CD4-positive, alpha-beta T cell treated with Interferon alpha-2 for 1 hour (primary cell): ENCODE data around the gene SESN3.
A peak's percentile ranks its signal among the peaks of the same experiment; 100 is the strongest.
"Not testable (repeated sequence)": the region's sequence is repeated elsewhere in the genome, so short reads cannot be mapped to it uniquely, and the experiment has no call there.

ENCODE experiments used
- DNase-seq, 2 donors: peaks; one replicate each; pipeline ENCODE4 v3.0.0-alpha.2; 2020 to 2022

The SESN3 gene, protein sequence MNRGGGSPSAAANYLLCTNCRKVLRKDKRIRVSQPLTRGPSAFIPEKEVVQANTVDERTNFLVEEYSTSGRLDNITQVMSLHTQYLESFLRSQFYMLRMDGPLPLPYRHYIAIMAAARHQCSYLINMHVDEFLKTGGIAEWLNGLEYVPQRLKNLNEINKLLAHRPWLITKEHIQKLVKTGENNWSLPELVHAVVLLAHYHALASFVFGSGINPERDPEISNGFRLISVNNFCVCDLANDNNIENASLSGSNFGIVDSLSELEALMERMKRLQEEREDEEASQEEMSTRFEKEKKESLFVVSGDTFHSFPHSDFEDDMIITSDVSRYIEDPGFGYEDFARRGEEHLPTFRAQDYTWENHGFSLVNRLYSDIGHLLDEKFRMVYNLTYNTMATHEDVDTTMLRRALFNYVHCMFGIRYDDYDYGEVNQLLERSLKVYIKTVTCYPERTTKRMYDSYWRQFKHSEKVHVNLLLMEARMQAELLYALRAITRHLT

GRCh38 chr11:95231127-95231880 lies at the start of gene SESN3:
Gene SESN3 (minus strand): TSS chr11:95231202. CDS start chr11:95230860, 342 bp downstream.
- peak; percentile 99 for DNase-seq

GRCh38 chr11:95279921-95280868 lies 49.2 kb upstream of the SESN3 start:
- DNase-seq, result no peak

- DNase-seq, result no peak
Measured at GRCh38 chr11:95277868-95278267, 46.9 kb upstream of the SESN3 start.

GRCh38 chr11:95276139-95276538 lies 45.1 kb upstream of the SESN3 start:
- no peak for DNase-seq

- DNase-seq, result not testable (repeated sequence)
Measured at GRCh38 chr11:95273618-95274017, 42.6 kb upstream of the SESN3 start.

GRCh38 chr11:95269036-95269819 lies 38.2 kb upstream of the SESN3 start:
- DNase-seq, result no peak

DNA sequence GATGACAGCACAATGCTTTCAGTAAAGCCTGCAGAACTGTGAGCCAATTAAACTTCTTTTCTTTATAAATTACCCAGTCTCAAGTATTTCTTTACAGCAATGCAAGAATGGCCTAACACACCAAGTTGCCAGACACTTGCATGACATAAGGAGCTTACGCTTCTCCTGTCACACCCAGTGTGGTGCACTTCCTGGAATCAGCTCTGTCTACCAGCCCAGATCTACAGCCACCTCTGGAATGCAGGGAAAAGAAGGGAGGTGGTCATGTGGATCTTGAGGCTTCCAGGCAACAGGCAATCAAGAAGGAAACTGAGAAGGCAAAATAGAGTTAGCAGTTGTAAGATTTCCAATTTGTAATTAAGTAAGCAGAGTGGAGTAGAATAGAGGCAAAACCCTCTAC lies 37.4 kb upstream of the SESN3 start:
- DNase-seq, result no peak

DNA sequence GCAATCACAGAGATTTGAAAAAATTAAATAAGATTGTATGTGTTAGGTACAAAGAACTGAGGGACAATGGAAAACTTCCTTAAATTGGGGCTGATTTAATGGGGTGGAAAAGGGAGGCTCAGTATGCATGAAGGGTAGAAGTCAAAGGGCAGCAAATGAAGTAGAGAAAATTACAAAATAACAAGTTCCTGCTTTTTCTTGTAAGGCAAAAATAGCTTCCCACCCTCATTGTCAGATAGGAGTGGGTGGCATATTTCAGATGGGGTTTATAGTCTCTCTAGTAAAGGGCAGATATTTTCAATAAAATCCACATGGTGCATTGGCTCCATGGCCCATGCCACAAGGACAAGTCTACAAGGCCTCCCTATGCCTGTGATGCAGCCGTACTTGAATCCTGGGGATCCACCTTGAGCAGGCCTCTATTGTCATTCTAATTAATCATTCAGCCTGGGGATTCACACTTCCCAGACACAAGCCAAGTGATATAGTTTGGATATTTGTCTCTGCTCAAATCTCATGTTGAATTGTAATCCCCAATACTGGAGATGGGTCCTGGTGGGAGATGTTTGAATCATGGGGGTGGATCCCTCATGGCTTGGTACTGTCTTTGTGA lies 36.7 kb upstream of the SESN3 start:
- no peak for DNase-seq

- DNase-seq, result no peak
Measured at GRCh38 chr11:95266751-95267374, 35.9 kb upstream of the SESN3 start.

DNA sequence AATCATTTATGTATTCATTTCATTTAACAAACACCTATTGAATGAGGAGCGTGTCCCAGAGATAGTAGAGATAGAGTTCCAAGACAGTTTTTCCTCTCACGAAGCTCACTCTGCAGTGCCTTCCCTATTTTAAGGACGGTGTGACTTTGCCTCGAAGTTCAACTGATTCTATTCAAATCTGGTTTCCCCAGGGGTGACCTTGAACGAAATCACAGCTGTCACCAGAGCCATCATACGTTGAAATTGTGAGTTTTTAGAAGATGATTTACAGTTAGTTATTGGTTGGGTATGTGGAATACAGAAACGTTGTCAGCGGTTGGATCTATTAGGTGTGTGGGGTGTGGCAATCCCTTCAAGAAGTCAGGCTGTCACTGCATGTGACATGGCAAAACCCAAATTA lies 33.9 kb upstream of the SESN3 start:
- DNase-seq, result no peak

GRCh38 chr11:95262994-95263765 lies 32.2 kb upstream of the SESN3 start:
- DNase-seq, result no peak

DNA sequence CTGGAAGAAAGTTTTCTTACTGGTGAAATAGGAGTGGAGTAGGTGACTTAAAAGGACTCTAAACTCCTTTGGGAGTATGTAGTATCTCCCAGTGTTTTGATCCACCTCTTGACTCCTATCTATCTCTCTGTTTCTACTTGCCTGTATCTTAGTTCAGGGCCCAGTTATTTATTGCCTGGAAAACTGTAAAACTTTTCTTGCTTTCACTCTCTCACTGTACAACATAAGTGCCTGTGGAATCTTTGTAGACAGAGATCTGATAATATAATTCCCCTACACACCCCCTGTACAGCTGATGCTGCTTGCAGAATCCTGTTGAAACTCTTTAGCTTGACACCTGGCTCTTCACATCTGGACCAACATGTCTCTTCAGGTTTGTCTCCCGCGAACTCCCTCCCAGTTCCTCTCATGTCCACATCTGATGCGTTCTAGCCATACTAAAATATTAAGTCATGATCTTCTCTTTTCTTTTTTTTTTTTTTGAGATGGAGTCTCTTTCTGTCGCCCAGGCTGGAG lies 26.5 kb upstream of the SESN3 start:
- no peak for DNase-seq

DNA sequence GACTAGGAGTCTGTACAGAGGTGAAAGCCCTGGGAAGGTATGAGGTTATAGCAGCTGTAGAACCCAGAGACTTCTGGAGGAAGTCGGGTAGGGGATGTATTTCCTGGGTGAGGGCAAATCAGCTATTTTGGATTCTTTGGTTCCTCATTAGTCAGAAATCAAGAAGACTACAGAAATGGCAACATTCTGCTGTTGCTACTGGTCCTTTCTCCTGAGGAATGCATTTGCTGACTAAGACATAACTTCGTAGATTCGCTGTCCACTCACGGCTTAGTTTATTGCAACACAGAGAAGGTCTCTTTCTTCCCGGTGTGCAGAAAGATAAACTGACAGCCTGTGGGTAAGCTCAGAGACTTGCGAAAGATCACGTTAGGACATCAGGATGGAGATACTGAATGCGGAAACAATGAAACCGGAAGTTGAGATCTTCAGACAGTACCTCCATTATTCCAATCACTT lies 25.3 kb upstream of the SESN3 start:
- peak; percentile 12 to 16 for DNase-seq

- no peak for DNase-seq
Measured at GRCh38 chr11:95255251-95256145, 24.5 kb upstream of the SESN3 start.

DNA sequence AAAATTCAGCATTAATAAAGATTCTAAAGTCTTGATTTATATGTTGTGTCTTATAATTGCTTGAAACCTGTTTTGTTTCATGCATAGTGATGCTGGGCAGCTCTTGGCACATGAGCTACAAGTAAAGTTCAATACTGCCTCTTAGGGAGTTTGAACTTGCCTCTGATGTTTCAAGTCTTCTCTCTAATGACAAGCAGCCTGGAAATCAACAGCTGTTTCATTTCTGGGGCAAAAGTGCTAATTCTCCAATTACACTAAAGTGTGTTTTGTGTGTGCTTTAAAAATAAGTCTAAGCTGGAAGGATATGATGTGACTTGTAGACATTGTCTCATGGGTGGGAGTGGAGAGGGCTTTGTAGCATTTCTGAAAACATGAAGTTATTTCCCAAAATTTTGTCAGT lies 23.7 kb upstream of the SESN3 start:
- DNase-seq, result no peak

GRCh38 chr11:95254131-95254704 lies 23.2 kb upstream of the SESN3 start:
- peak; percentile 88 to 89 for DNase-seq

- no peak for DNase-seq
Measured at GRCh38 chr11:95253141-95253540, 22.1 kb upstream of the SESN3 start.

DNA sequence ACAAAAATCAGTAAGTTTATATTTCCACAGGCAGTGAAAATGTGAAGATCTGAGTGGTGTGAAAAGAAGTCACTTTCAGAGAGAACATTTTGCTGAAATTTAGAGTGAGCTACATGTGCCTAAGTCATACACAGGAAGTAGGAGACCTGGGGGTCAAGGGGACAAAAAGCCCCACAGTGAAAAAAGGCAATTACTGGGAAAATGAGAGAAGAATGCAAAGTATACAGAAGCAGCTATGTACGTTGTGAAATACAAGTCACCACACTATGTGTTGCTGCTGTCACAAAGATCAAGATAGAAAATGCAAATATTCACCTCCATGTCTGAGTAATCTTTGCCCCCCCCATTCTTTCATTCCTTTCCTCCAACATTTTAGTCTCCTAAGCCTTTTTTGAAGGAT lies 21.6 kb upstream of the SESN3 start:
- no peak for DNase-seq
